IMR-90 (cell line): ENCODE measurements around the gene CCDC70. TPM values are rescaled to one million over a fixed set of nuclear protein-coding genes. Genes with fewer than 3 reads are reported as not detected.
"Not testable (repeated sequence)": the region's sequence is repeated elsewhere in the genome, so short reads cannot be mapped to it uniquely, and the experiment has no call there.

ENCODE experiments used
- ATAC-seq: fragments of 200-7000 bp; cut with Tn5 transposase; 2 replicates; pipeline ENCODE4 v1.9.1; 2020; ENCODE audit warnings: low read depth, mild to moderate bottlenecking, moderate library complexity
- BruUV-seq: library from RNA; stranded (reverse); fragments of 400-500 nt; replicated peaks from 2 replicates; lab custom pipeline; 2021; lab: Mats Ljungman, UMichigan
- CTCF ChIA-PET: fragments of 300-600 bp; formaldehyde crosslinking; extraction: SDS; loops from one replicate; lab custom pipeline; 2021; ENCODE audit warnings: antibody characterized with exemption; lab: Yijun Ruan, JAX
- POLR2A ChIA-PET: fragments of 300-600 bp; sonication (Branson Sonifier 250); formaldehyde crosslinking; loops from one replicate; lab custom pipeline; 2022; ENCODE audit warnings: antibody characterized with exemption; ENCODE audit not compliant: unreplicated experiment; lab: Charles Lee
- DNase-seq: peaks from one replicate; pipeline ENCODE4 v3.0.0; 2013
- H2AFZ ChIP-seq: replicated peaks from 2 replicates; pipeline ENCODE3; 2013; ENCODE audit warnings: low read length, mild to moderate bottlenecking; ENCODE audit not compliant: poor library complexity
- H2AK5ac ChIP-seq: 2 replicates; pipeline ENCODE4 v1.6.1; 2013; ENCODE audit warnings: low read depth, low read length, inconsistent platforms
- H2AK9ac ChIP-seq: replicated peaks from 2 replicates; pipeline ENCODE3; 2013; ENCODE audit warnings: mild to moderate bottlenecking, low read depth, low read length, moderate library complexity; ENCODE audit not compliant: poor library complexity
- H2BK120ac ChIP-seq: 2 replicates; pipeline ENCODE4 v1.6.1; 2013; ENCODE audit warnings: low read depth, low read length, inconsistent platforms
- H2BK15ac ChIP-seq: 3 replicates; pipeline ENCODE4 v1.6.1; 2013; ENCODE audit warnings: low read depth, low read length, inconsistent platforms
- H2BK20ac ChIP-seq: 2 replicates; pipeline ENCODE4 v1.6.1; 2013; ENCODE audit warnings: low read depth, mild to moderate bottlenecking, inconsistent platforms, low read length, moderate library complexity
- H2BK5ac ChIP-seq: 2 replicates; pipeline ENCODE4 v1.6.1; 2013; ENCODE audit warnings: mild to moderate bottlenecking, low read depth, low read length, inconsistent platforms; ENCODE audit not compliant: poor library complexity, severe bottlenecking
- H3K14ac ChIP-seq: replicated peaks from 2 replicates; pipeline ENCODE4 v1.6.1; 2013; ENCODE audit warnings: low read depth, low read length, inconsistent platforms
- H3K18ac ChIP-seq: 2 replicates; pipeline ENCODE4 v1.6.1; 2013; ENCODE audit warnings: low read depth, low read length, control low read depth
- H3K23ac ChIP-seq: 2 replicates; pipeline ENCODE4 v1.6.1; 2013; ENCODE audit warnings: low read depth, low read length, inconsistent platforms
- H3K27ac ChIP-seq: 2 replicates; pipeline ENCODE4 v1.5.1; 2013; ENCODE audit warnings: mild to moderate bottlenecking, control low read depth, low read length; ENCODE audit not compliant: insufficient read depth
- H3K27me3 ChIP-seq: 2 replicates; pipeline ENCODE4 v1.6.1; 2013; ENCODE audit warnings: low read length; ENCODE audit not compliant: control insufficient read depth, insufficient read depth
- H3K36me3 ChIP-seq: 2 replicates; pipeline ENCODE4 v1.6.1; 2013; ENCODE audit warnings: low read length, mixed read lengths; ENCODE audit not compliant: control insufficient read depth, insufficient read depth
- H3K4ac ChIP-seq: 2 replicates; pipeline ENCODE4 v1.6.1; 2013; ENCODE audit warnings: low read depth, low read length, inconsistent platforms
- H3K4me1 ChIP-seq: 2 replicates; pipeline ENCODE4 v1.6.1; 2013; ENCODE audit warnings: low read length, mixed read lengths; ENCODE audit not compliant: control insufficient read depth, insufficient read depth
- H3K4me2 ChIP-seq: 2 replicates; pipeline ENCODE4 v1.6.1; 2013; ENCODE audit warnings: low read depth, mild to moderate bottlenecking, control low read depth, low read length, moderate library complexity
- H3K4me3 ChIP-seq: 2 replicates; pipeline ENCODE4 v1.5.1; 2013; ENCODE audit warnings: low read depth, mild to moderate bottlenecking, control low read depth, low read length, moderate library complexity; ENCODE audit not compliant: insufficient read depth
- H3K56ac ChIP-seq: 2 replicates; pipeline ENCODE4 v1.6.1; 2013; ENCODE audit warnings: low read length, inconsistent platforms; ENCODE audit not compliant: insufficient read depth; ENCODE audit errors: extremely low read depth
- H3K79me1 ChIP-seq, 2 experiments: 2 replicates each; pipeline ENCODE4 v1.6.1; 2013; ENCODE audit warnings: low read length in 2 of 2, inconsistent platforms in 1 of 2, low read depth in 1 of 2
- H3K9ac ChIP-seq: 2 replicates; pipeline ENCODE4 v1.6.1; 2013; ENCODE audit warnings: low read depth, low read length, control low read depth
- H3K9me1 ChIP-seq: 2 replicates; pipeline ENCODE4 v1.6.1; 2013; ENCODE audit warnings: low read length, inconsistent platforms; ENCODE audit not compliant: insufficient read depth
- H3K9me3 ChIP-seq: 2 replicates; pipeline ENCODE4 v1.6.1; 2013; ENCODE audit warnings: low read length; ENCODE audit not compliant: control insufficient read depth, insufficient read depth
- H4K20me1 ChIP-seq: 2 replicates; pipeline ENCODE4 v1.6.1; 2013; ENCODE audit warnings: low read length, inconsistent platforms; ENCODE audit not compliant: insufficient read depth
- H4K5ac ChIP-seq: 2 replicates; pipeline ENCODE4 v1.6.1; 2013; ENCODE audit warnings: mild to moderate bottlenecking, low read depth, low read length, control low read depth
- H4K8ac ChIP-seq, 2 experiments: 2 replicates each; pipeline ENCODE4 v1.6.1; 2013; ENCODE audit warnings: low read depth in 2 of 2, low read length in 2 of 2, control low read depth in 1 of 2, inconsistent platforms in 1 of 2
- H4K91ac ChIP-seq: 2 replicates; pipeline ENCODE4 v1.6.1; 2013; ENCODE audit warnings: low read depth, low read length, inconsistent platforms; ENCODE audit not compliant: insufficient read depth
- WGBS, 2 experiments: methylation state at CpG; one replicate each; pipeline versions ENCODE4 v1.1.5 to v1.1.7; 2013; ENCODE audit warnings: missing lambda C conversion rate in 2 of 2; ENCODE audit not compliant: insufficient read length in 1 of 2; ENCODE audit errors: extremely low coverage in 2 of 2; 5-methylcytosine and 5-hydroxymethylcytosine counted together
- dilution Hi-C: fragments of 300-500 bp; cut with HindIII; formaldehyde crosslinking; loops from one replicate; pipeline ENCODE4 v1.14.3; 2018; ENCODE audit warnings: low sequenced_read_pairs; ENCODE audit not compliant: unreplicated experiment
- in situ Hi-C: fragments of 300-500 bp; cut with MboI; formaldehyde crosslinking; loops from 3 replicates; pipeline ENCODE4 v1.14.3; 2019; ENCODE audit warnings: low sequenced_read_pairs, inconsistent platforms, mixed read lengths
- intact Hi-C: fragments of 100-400 bp; cut with micrococcal nuclease; formaldehyde crosslinking; loops from 2 replicates; pipeline ENCODE4 v1.10.0; 2022
- polyA plus RNA-seq, 3 experiments: library from polyadenylated mRNA; depleted of rRNA; stranded (reverse); fragments of >200 nt; gene quantifications; 2 replicates each; pipeline ENCODE4 v1.2.3, GENCODE V29; 2012; ENCODE audit warnings: low replicate concordance in 1 of 3
- total RNA-seq: library from RNA; depleted of rRNA; stranded (reverse); fragments of >200 nt; gene quantifications from 2 replicates; pipeline ENCODE4 v1.2.3, GENCODE V29; 2012

CCDC70 gene
- total and polyA plus RNA-seq, 2 of the 4 experiments (the other 2 are of a cell fraction) = not detected

GRCh38 chr13:51824712-51825111 is 37.1 kb upstream of the CCDC70 start:
- H3K23ac ChIP-seq, H4K8ac ChIP-seq, DNase-seq, CTCF ChIA-PET, H3K9ac ChIP-seq, H3K4me2 ChIP-seq, H3K4me1 ChIP-seq, H2AK9ac ChIP-seq, H3K56ac ChIP-seq, BruUV-seq, H2BK120ac ChIP-seq, H4K20me1 ChIP-seq, H2AFZ ChIP-seq, H3K9me3 ChIP-seq, H4K5ac ChIP-seq, intact Hi-C loops, H3K14ac ChIP-seq, H3K36me3 ChIP-seq, H2BK5ac ChIP-seq, POLR2A ChIA-PET, H2BK20ac ChIP-seq, H4K91ac ChIP-seq, H3K4ac ChIP-seq, H3K4me3 ChIP-seq, H2AK5ac ChIP-seq, dilution Hi-C loops, H3K18ac ChIP-seq, H3K27ac ChIP-seq, ATAC-seq, in situ Hi-C loops, H3K79me1 ChIP-seq, H3K9me1 ChIP-seq, H2BK15ac ChIP-seq: not testable (repeated sequence)
- H3K27me3 ChIP-seq = peaks cover 68% of the 10 kb centered on the region
- WGBS, 2 experiments = no CpG with 5 or more reads among the region's 11 CpGs
